GM21447 (cell line): ENCODE measurements around the gene KLRC2.
"Not testable (repeated sequence)": the region's sequence is repeated elsewhere in the genome, so short reads cannot be mapped to it uniquely, and the experiment has no call there.

ENCODE experiments used
- ATAC-seq: cut with Tn5 transposase; IDR thresholded peaks from one replicate; pipeline ENCODE4 v1.9.1; 2021; ENCODE audit not compliant: unreplicated experiment

The KLRC2 gene

GRCh38 chr12:10406725-10407124 is 29.1 kb downstream of the KLRC2 start:
- no peak for ATAC-seq

GRCh38 chr12:10405294-10405693 is 30.5 kb downstream of the KLRC2 start:
- ATAC-seq, result no peak

GRCh38 chr12:10404798-10405197 is 31.0 kb downstream of the KLRC2 start:
- no peak for ATAC-seq

GRCh38 chr12:10400829-10401228 is 35.0 kb downstream of the KLRC2 start:
- no peak for ATAC-seq

- ATAC-seq, result no peak
Measured at GRCh38 chr12:10398168-10398567, 37.6 kb downstream of the KLRC2 start.

- no peak for ATAC-seq
Measured at GRCh38 chr12:10397296-10397695, 38.5 kb downstream of the KLRC2 start.

GRCh38 chr12:10396176-10396575 is 39.6 kb downstream of the KLRC2 start:
- not testable (repeated sequence) for ATAC-seq

GRCh38 chr12:10395390-10395998 is 40.3 kb downstream of the KLRC2 start:
- ATAC-seq, result peak; percentile 85

- not testable (repeated sequence) for ATAC-seq
Measured at GRCh38 chr12:10394531-10395152, 41.2 kb downstream of the KLRC2 start.

- no peak for ATAC-seq
Measured at GRCh38 chr12:10393291-10393690, 42.5 kb downstream of the KLRC2 start.

- ATAC-seq, result peak; percentile 68
Measured at GRCh38 chr12:10392394-10392930, 43.3 kb downstream of the KLRC2 start.

- ATAC-seq, result not testable (repeated sequence)
Measured at GRCh38 chr12:10390991-10391390, 44.8 kb downstream of the KLRC2 start.

GRCh38 chr12:10389904-10390303 is 45.9 kb downstream of the KLRC2 start, which contains the start of gene KLRK1:
TSS of gene KLRK1 (minus strand) at chr12:10390041. CDS start at chr12:10388810, 1,231 bp downstream.
- ATAC-seq, result no peak

GRCh38 chr12:10388624-10389413 is 47.0 kb downstream of the KLRC2 start:
- ATAC-seq, result no peak

- not testable (repeated sequence) for ATAC-seq
Measured at GRCh38 chr12:10387498-10387897, 48.3 kb downstream of the KLRC2 start.

GRCh38 chr12:10386857-10387256 is 49.0 kb downstream of the KLRC2 start:
- no peak for ATAC-seq

GRCh38 chr12:10385166-10385613 is 50.6 kb downstream of the KLRC2 start:
- ATAC-seq, result no peak

GRCh38 chr12:10384191-10384590 is 51.6 kb downstream of the KLRC2 start:
- ATAC-seq, result no peak

- no peak for ATAC-seq
Measured at GRCh38 chr12:10381928-10382628, 53.7 kb downstream of the KLRC2 start.
